GM12892 (cell line): ENCODE data around the gene GADD45A.

Experiments
- POLR2A ChIP-seq: IDR thresholded peaks from 2 replicates; pipeline ENCODE4 v1.6.1; 2011; ENCODE audit warnings: low read depth, low read length, control low read depth
- POLR2AphosphoS5 ChIP-seq: IDR thresholded peaks from 2 replicates; pipeline ENCODE4 v1.6.1; 2011; ENCODE audit warnings: low read depth, low read length, control low read depth
- TAF1 ChIP-seq: IDR thresholded peaks from 2 replicates; pipeline ENCODE4 v1.6.1; 2011; ENCODE audit warnings: low read depth, mild to moderate bottlenecking, control low read depth, low read length, borderline replicate concordance

DNA sequence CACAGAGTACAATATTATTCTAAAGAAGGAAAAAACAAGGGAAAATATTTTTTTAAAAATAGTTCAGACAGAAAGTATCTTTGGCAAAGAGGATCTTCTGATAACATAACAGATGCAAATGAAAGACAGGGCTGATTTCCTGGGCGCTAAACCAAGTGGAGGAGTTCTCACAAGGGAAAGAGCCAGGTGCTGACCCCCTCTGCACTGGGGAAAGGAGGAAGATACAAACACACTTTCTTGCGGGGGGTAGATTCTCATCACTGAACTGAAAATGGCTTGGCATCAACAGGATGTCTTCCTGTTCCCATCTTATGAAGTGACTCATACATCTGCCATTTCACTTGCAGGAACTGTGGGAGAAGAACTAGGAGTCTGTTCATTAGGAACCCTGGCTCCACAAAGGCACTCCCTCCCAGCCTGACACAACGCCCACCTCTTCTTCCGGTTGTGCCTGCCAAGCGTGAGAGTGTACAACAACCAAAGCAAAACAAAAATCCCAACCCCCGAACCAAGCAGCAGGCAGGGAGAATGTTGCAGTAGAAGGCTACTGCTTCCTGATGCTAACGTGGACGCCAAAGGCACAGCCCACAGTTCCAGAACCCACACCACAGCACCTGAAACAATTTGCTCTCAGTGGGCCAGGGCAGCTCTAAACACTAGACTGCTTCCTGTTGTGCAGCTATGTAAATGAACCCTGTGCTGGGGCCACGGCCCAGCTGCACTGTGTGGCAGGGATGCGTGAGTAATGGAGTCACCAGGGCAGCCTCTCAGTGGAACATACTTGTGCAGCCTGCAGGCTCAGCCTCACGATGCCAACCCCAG lies 51.0 kb downstream of the GADD45A start:
- peak; percentile 45; the same call in 1 of the 2 replicates for TF ChIP-seq TAF1
- peak; percentile 80 for TF ChIP-seq POLR2A
- TF ChIP-seq POLR2AphosphoS5 = peak; percentile 69
